Body of pancreas (tissue), 4 donors: ENCODE results near the gene PTHLH. TPM values are rescaled to one million over a fixed set of nuclear protein-coding genes. Genes with fewer than 3 reads are reported as not detected.

Experiments used
- ATAC-seq: fragments of 150-250 bp; one replicate; pipeline ENCODE4 v1.9.1; 2016
- DNase-seq, 4 donors: peaks; one replicate each; pipeline ENCODE4 v3.0.0-alpha.2; 2019
- H3K27ac ChIP-seq, 4 donors: fragments of 200-600 bp; sonication (generic); 1 replicate in 3 of 4; 2 replicates in 1 of 4; pipeline versions ENCODE4 v1.5.1 to v1.6.1; 2016 to 2019; ENCODE audit warnings: mild to moderate bottlenecking in 1 of 4, mixed read lengths in 1 of 4, moderate library complexity in 1 of 4
- H3K27me3 ChIP-seq, 2 donors: fragments of 200-600 bp; sonication (generic); one replicate each; pipeline ENCODE4 v1.6.0; 2016; ENCODE audit warnings: mild to moderate bottlenecking in 1 of 2
- H3K36me3 ChIP-seq, 2 donors: fragments of 200-600 bp; sonication (generic); replicated peaks in 1 of 2; 2 replicates each; pipeline ENCODE4 v1.5.1; 2016; ENCODE audit warnings: low read depth in 2 of 2; ENCODE audit not compliant: insufficient read depth in 1 of 2
- H3K4me1 ChIP-seq: fragments of 200-600 bp; sonication (generic); one replicate; pipeline ENCODE4 v1.6.0; 2016
- H3K4me3 ChIP-seq, 2 donors: fragments of 200-600 bp; sonication (generic); 1 replicate in 1 of 2; 2 replicates in 1 of 2; pipeline ENCODE4 v1.5.1; 2016 to 2019
- H3K9me3 ChIP-seq, 3 donors: fragments of 200-600 bp; sonication (generic); 1 replicate in 2 of 3; 2 replicates in 1 of 3; pipeline ENCODE4 v1.5.1; 2016
- CTCF ChIP-seq, 7 experiments: fragments of 450-650 bp in 4 of 7; fragments of 200-600 bp in 3 of 7; sonication (generic) in 3 of 7; IDR thresholded peaks; one replicate each; pipeline ENCODE4 v1.5.1; 2016 to 2019; ENCODE audit warnings: antibody characterized with exemption in 7 of 7
- POLR2A ChIP-seq, 3 donors: fragments of 450-650 bp; IDR thresholded peaks; one replicate each; pipeline ENCODE4 v1.6.1; 2016; ENCODE audit warnings: antibody characterized with exemption in 3 of 3, mild to moderate bottlenecking in 2 of 3
- WGBS, 2 donors: methylation state at CpG; one replicate each; pipeline ENCODE4 v1.1.5; 2017; 5-methylcytosine and 5-hydroxymethylcytosine counted together
- intact Hi-C: fragments of 100-400 bp; cut with DNase I; formaldehyde crosslinking; loops from one replicate; pipeline ENCODE4 v1.15.1; 2023
- total RNA-seq, 2 donors: library from RNA; depleted of rRNA; stranded (reverse); fragments of >200 nt; gene quantifications; one replicate each; pipeline ENCODE4 v1.1.0, GENCODE V29; 2016

PTHLH gene
- total RNA-seq, 2 donors from 2014 or later = 0.78 TPM; not detected in 1

DNA sequence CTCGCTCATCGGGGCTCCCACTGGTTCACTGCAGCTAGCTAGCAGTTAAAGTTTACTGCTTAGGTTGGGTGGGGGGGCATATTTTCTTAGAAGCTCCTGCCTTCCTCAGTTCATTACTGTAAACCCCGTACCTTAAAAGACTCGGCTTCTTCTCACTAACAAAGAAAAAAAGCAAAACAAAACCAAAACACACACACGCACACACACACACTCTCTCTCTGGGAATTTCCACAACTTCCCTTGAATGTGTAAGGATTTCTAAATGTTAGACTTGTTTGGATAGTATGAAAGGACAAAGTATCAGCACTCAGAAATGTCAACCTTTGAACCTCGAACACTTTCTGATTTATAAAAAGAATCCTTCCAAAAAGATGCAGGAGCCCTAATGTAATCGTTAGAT lies 927 bp downstream of the PTHLH start:
- Histone ChIP-seq H3K36me3 (no peaks in the 10 kb centered on the region), H3K9me3 (no peaks in the 10 kb centered on the region), H3K27me3 (no peaks in the 10 kb centered on the region), H3K4me3 (no peak overlapping the region), H3K4me1 (peaks cover 55% of the 10 kb centered on the region), H3K27ac (no peak overlapping the region)
- intact Hi-C loops = no loop called here
- 28 to 43% methylated on average over 7 of the region's 7 CpGs for WGBS, 2 donors
- DNase-seq = no peak
- TF ChIP-seq CTCF (IDR thresholded peaks at IDR 0.05) = no peak
- TF ChIP-seq POLR2A (IDR thresholded peaks at IDR 0.05) = no peak
- no peak for ATAC-seq

DNA sequence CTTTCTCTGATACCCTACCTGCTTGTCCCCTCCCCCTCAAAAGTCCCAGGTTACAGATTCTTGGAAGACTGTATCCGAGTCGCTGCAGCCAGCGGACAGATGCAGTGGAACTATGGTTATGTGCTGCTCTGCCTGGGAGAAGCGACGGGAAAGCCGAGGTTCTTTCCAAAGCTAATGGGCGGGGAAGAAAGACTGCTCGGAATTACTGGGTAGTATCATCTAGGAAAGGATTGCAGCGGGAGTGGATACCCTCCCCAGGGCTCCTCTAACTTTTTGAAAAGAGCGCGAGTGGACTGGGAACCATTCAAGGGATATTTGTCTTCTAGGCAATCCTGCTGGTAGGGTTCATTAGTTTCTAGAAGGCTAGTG lies 1.4 kb downstream of the PTHLH start:
- ATAC-seq (no peak), DNase-seq (peak in 2 of 4 donors; percentile 14)
- no peaks in the 10 kb centered on the region for H3K9me3 ChIP-seq
- WGBS, 2 donors = 51 to 65% methylated on average over 11 of the region's 11 CpGs
- no peaks in the 10 kb centered on the region for H3K36me3 ChIP-seq
- no peak for TF ChIP-seq POLR2A (IDR thresholded peaks at IDR 0.05)
- no peak for TF ChIP-seq CTCF (IDR thresholded peaks at IDR 0.05)
- H3K27ac ChIP-seq = no peak overlapping the region
- H3K4me3 ChIP-seq = no peak overlapping the region
- no peaks in the 10 kb centered on the region for H3K27me3 ChIP-seq
- H3K4me1 ChIP-seq = peaks cover 53% of the 10 kb centered on the region
- intact Hi-C loops = no loop called here

GRCh38 chr12:27970401-27971120 lies 2.0 kb downstream of the PTHLH start:
- DNase-seq = peak in 2 of 4 donors; percentile 23 to 37
- H3K27ac ChIP-seq = no peak overlapping the region

DNA sequence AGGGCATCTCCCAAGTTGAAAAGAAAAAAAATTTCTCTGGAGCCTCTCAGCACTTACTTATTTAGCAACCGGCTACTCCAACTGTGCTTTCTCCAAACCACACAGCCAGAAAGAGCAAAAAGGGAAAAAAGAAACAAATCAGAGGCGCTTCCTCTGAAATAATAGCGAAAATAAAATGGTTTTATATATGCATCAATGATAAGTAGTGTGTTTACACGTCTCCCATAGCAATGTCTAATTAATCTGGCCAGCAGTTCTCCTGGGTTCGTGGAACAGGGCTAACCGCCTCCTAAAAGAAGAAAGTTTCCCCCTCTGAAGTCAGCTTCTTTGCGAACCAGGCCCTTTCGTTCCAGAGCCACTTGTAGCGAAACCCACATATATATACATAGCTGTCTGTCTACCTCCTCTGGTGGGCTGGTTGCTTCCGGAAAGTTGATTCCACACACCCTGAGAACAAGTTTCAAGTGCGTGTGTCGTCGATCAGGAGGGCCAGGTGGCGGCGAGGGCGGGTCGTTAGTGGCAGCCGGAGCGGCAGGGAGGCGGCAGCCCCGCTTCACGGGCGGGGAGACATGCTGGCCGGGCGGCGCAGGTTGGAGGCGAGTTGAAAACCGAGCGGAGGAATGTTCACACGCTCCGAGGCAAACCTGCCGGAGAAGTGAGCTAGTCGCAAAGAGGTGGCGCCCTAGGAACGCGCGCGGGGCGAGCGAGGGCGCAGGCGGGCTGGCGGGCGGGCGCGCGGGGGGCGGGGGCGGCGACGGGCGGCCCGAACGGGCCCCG lies 2.7 kb downstream of the PTHLH start:
- DNase-seq (peak; percentile 71 to 79 (median 74)), ATAC-seq (peak; percentile 81)
- H3K4me1 ChIP-seq = peaks cover 42% of the 10 kb centered on the region
- no peaks in the 10 kb centered on the region for H3K9me3 ChIP-seq
- peak overlapping the region in 2 of 4 donors; percentile 40 to 42 for H3K27ac ChIP-seq
- peak in 4 of 7 experiments; percentile 16 to 42 (median 22) for TF ChIP-seq CTCF (IDR thresholded peaks at IDR 0.05)
- peak in 2 of 3 donors; percentile 16 to 42 for TF ChIP-seq POLR2A (IDR thresholded peaks at IDR 0.05)
- intact Hi-C loops = no loop called here
- 0 to 2% methylated on average over 24 to 32 of the region's 55 CpGs for WGBS, 2 donors
- H3K4me3 ChIP-seq = peak overlapping the region in 1 of 2 donors; percentile 10
- no peaks in the 10 kb centered on the region for H3K36me3 ChIP-seq
- H3K27me3 ChIP-seq = no peaks in the 10 kb centered on the region

More at GRCh38 chr12:27970401-27971120, 2.0 kb downstream of the PTHLH start:
- 7 to 28% methylated on average over 18 to 50 of the region's 69 CpGs for WGBS, 2 donors
- Histone ChIP-seq H3K27me3 (no peaks in the 10 kb centered on the region), H3K9me3 (no peaks in the 10 kb centered on the region), H3K4me1 (peaks cover 48% of the 10 kb centered on the region), H3K36me3 (no peaks in the 10 kb centered on the region), H3K4me3 (no peak overlapping the region)
- ATAC-seq = peak; percentile 13
- intact Hi-C loops = no loop called here
- TF ChIP-seq CTCF (IDR thresholded peaks at IDR 0.05) = no peak
- TF ChIP-seq POLR2A (IDR thresholded peaks at IDR 0.05) = no peak
